ENCODE data around the gene TFF2. TPM values are rescaled to one million over a fixed set of nuclear protein-coding genes. Genes with fewer than 3 reads are reported as not detected.

Gene TFF2
- total RNA-seq, 4 donors from 2014 or later, result not detected

- Histone ChIP-seq H3K27ac (no peak overlapping the region), H3K4me3 (no peak overlapping the region), H3K36me3 (no peaks in the 10 kb centered on the region), H3K27me3 (no peaks in the 10 kb centered on the region), H3K9me3 (no peaks in the 10 kb centered on the region), H3K4me1 (no peaks in the 10 kb centered on the region)
- ATAC-seq (no peak), DNase-seq (no peak)
- in situ Hi-C loops (cut with MboI; ENCODE audit: low sequenced_read_pairs in 4 of 4), result no loop called here
- intact Hi-C loops (cut with DNase I; ENCODE audit: low total_unique reads), result no loop called here
- TF ChIP-seq POLR2A (IDR thresholded peaks at IDR 0.05) (no peak), CTCF (IDR thresholded peaks at IDR 0.05 in 4 of 5, conservative IDR thresholded peaks at IDR 0.05 in 1 of 5) (no peak)
Measured at GRCh38 chr21:42396799-42397745, 46.3 kb upstream of the TFF2 start.

- intact Hi-C loops (cut with DNase I; ENCODE audit: low total_unique reads), result no loop called here
- no peaks in the 10 kb centered on the region for H3K36me3 ChIP-seq
- in situ Hi-C loops (cut with MboI; ENCODE audit: low sequenced_read_pairs in 4 of 4), result no loop called here
- H3K27ac ChIP-seq, result no peak within 1 kb of the TSS
- no peaks in the 10 kb centered on the region for H3K9me3 ChIP-seq
- H3K4me1 ChIP-seq, result no peaks in the 10 kb centered on the region
- ATAC-seq (peak in 1 of 2 donors; percentile 53), DNase-seq (no peak)
- no peaks in the 10 kb centered on the region for H3K27me3 ChIP-seq
- no peak for TF ChIP-seq CTCF (IDR thresholded peaks at IDR 0.05 in 4 of 5, conservative IDR thresholded peaks at IDR 0.05 in 1 of 5)
- TF ChIP-seq POLR2A (IDR thresholded peaks at IDR 0.05), result no peak
- H3K4me3 ChIP-seq, result no peak within 1 kb of the TSS
Measured at GRCh38 chr21:42395905-42396651, 45.3 kb upstream of the TFF2 start, which contains the start of gene TMPRSS3. Gene TMPRSS3 (minus strand): TSS chr21:42396052. CDS start chr21:42395417, 635 bp downstream.

GRCh38 chr21:42395302-42395701 lies 44.5 kb upstream of the TFF2 start:
- H3K27me3 ChIP-seq, result no peaks in the 10 kb centered on the region
- ATAC-seq (no peak), DNase-seq (no peak)
- intact Hi-C loops (cut with DNase I; ENCODE audit: low total_unique reads) (no loop called here), in situ Hi-C loops (cut with MboI; ENCODE audit: low sequenced_read_pairs in 4 of 4) (no loop called here)
- no peak overlapping the region for H3K4me3 ChIP-seq
- H3K4me1 ChIP-seq, result no peaks in the 10 kb centered on the region
- no peak for TF ChIP-seq POLR2A (IDR thresholded peaks at IDR 0.05)
- TF ChIP-seq CTCF (IDR thresholded peaks at IDR 0.05 in 4 of 5, conservative IDR thresholded peaks at IDR 0.05 in 1 of 5), result no peak
- no peaks in the 10 kb centered on the region for H3K9me3 ChIP-seq
- no peak overlapping the region for H3K27ac ChIP-seq
- H3K36me3 ChIP-seq, result no peaks in the 10 kb centered on the region

GRCh38 chr21:42393443-42393950 lies 42.7 kb upstream of the TFF2 start:
- in situ Hi-C loops (cut with MboI; ENCODE audit: low sequenced_read_pairs in 4 of 4) (no loop called here), intact Hi-C loops (cut with DNase I; ENCODE audit: low total_unique reads) (no loop called here)
- Histone ChIP-seq H3K36me3 (no peaks in the 10 kb centered on the region), H3K4me1 (no peaks in the 10 kb centered on the region), H3K4me3 (no peak overlapping the region), H3K27ac (no peak overlapping the region), H3K9me3 (no peaks in the 10 kb centered on the region), H3K27me3 (peaks cover 0 to 5% (median 3%) of the 10 kb centered on the region in 3 donors)
- ATAC-seq (no peak), DNase-seq (no peak)
- TF ChIP-seq CTCF (IDR thresholded peaks at IDR 0.05 in 4 of 5, conservative IDR thresholded peaks at IDR 0.05 in 1 of 5) (no peak), POLR2A (IDR thresholded peaks at IDR 0.05) (no peak)

Measured in gastrocnemius medialis (tissue), 4 donors.